HG03103 (cell line): ENCODE data around the gene CNTD1.
"Not testable (repeated sequence)": the region's sequence is repeated elsewhere in the genome, so short reads cannot be mapped to it uniquely, and the experiment has no call there.

Source experiments
- ATAC-seq: cut with Tn5 transposase; IDR thresholded peaks from one replicate; pipeline ENCODE4 v1.9.1; 2021; ENCODE audit warnings: low read depth; ENCODE audit not compliant: unreplicated experiment

The CNTD1 gene

GRCh38 chr17:42798383-42799380 is at the start of gene CNTD1, which contains the start of gene COA3:
Gene CNTD1 (plus strand): TSS chr17:42798861. CDS start chr17:42799068, 207 bp downstream.
Gene COA3 (minus strand): TSS chr17:42798704. CDS start chr17:42798681, 23 bp downstream.
- ATAC-seq = no peak

DNA sequence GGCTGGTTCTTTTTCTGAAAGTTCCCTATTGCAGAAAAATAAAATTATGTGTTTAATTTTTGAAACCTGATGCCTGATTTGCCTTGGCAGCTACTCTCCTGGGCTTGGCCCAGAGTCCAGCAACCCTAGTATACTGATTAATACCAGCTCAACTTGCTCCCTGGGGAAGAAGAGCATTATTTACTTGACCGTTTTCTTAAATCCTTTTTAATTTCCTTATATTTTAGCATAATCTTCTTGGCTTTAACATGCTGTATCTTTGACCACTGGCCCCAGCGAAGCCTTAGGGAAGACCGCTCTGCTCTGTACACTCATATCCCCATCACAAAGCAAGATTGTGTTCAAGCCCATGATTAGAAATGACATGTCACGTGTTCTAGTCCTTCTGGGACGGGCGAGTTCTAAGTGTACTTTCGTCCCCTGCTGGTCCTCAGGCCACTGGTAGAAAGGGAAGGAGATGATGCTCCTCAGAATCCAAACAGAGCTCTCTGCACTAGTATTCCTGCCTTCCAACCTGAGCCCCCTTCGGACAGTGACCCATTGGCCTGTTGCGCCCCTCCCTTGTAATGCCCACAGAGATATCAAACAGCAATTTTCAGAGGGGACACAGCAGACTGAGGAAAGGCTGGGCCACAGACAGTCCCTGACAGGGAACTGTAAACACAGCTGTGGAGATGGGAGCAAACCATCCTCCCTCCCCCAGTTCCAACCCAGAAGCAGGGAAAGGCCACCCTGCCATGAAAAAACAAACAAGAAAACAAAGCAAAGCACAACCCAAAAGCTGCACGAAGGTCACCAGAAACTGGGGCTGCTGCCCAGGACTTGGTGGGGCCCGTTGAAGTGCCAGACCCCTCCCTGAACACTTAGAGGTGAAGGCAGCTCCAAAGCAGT is 49.5 kb upstream of the CNTD1 start:
- no peak for ATAC-seq

DNA sequence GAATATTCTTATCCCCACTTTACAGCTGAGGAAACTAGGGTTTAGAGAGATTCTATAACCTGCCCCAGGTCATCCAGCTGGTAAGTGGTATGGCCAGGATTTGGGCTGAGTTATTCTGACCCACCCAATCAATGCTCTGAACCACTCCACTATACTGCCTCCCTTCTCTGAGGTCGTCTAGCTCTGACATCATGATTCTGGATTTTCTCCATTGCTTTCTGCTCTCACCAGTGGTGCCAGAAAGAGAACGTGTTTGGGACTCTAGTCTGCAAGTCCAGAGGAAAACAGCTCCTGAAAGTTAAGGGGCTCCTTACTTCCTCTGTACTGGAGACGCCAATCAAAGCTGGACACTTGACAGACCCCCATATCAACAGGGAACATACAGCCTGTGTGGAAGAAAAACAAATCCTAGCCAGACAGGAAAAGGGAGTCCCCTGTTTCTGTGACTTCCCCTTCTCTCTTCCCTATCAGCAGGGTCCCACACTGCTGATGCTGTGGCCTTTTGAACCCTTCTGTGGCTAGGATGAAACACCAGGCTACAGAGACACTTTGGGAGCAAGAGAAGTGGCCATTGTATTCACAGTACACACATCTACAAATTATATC is 47.8 kb upstream of the CNTD1 start:
- ATAC-seq = no peak

- no peak for ATAC-seq
These were observed 47.0 kb upstream of the CNTD1 start for GRCh38 chr17:42751628-42752027.

- ATAC-seq = no peak
These were observed 43.9 kb upstream of the CNTD1 start for GRCh38 chr17:42754782-42755181.

DNA sequence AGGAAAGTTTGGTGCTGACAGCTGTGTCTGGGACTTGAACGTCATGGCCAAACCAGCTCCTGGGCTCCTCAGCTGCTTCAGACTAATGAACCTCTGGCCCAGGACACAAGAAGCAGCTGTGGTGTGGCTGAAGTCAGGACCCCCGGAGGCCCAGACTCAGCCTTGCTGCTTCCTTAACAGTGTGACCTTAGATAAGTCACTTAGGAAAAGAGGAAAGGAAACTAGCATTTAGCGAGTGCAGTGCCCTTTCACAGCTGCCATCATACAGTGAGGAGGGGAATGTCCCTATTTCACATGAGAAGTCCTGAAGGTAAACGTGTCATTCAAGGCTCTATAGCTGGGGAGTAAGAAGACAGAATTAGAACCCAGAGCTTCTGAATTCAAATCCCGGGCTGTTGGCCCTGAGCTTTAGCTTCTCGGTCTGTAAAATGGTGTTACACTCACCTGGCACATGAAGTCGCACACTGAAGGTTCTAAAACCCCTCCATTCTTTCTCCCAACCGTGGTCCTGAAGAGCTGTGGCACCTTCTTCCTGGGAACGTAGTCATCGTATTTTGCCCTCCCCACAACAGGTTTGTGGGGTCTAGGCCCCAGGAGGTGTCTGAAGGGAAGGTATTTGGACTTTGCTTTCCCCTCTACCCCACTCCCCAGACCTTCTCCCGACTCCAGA is 38.5 kb upstream of the CNTD1 start:
- ATAC-seq = no peak

- ATAC-seq = no peak
These were observed 37.7 kb upstream of the CNTD1 start, which contains the start of gene RAMP2 for GRCh38 chr17:42760652-42761581. Gene RAMP2 (plus strand): TSS chr17:42761227. CDS start chr17:42761262, 35 bp downstream.

DNA sequence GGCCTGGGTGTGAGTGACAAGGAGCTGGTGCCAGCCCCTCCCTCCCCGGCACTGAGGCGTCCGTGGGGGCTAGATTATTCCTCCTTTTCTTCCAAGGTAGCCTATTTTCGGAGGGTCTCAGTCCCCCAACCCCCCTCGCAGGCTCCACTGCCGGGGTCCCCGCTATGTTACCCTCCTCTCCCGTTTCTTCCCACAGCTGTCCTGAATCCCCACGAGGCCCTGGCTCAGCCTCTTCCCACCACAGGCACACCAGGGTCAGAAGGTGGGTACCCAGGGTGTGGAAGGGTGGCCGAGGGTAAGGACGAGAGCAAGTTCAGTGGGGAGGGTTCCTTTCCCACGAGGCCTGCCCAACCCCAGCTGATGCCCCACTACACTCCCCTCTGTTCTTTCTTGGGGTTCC is 37.0 kb upstream of the CNTD1 start:
- no peak for ATAC-seq

- no peak for ATAC-seq
These were observed 32.5 kb upstream of the CNTD1 start for GRCh38 chr17:42766124-42766523.

- no peak for ATAC-seq
These were observed 31.1 kb upstream of the CNTD1 start for GRCh38 chr17:42767512-42767911.

- ATAC-seq = not testable (repeated sequence)
These were observed 30.7 kb upstream of the CNTD1 start for GRCh38 chr17:42768006-42768405.

DNA sequence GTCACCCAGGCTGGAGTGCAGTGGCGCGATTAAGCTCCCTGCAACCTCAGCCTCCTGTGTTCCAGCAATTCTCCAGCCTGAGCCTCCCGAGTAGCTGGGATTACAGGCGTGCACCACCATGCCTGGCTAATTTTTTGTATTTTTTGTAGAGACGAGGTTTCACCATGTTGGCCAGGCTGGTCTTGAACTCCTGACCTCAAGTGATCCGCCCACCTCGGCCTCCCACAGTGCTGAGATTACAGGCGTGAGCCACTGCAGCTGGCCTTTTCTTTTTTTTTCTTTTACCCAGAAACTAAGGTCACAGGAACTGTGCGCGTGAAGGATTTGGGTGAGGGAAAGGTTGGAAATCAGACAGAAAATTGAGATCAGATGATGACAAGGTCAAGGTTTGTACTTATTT is 28.7 kb upstream of the CNTD1 start:
- ATAC-seq = not testable (repeated sequence)

DNA sequence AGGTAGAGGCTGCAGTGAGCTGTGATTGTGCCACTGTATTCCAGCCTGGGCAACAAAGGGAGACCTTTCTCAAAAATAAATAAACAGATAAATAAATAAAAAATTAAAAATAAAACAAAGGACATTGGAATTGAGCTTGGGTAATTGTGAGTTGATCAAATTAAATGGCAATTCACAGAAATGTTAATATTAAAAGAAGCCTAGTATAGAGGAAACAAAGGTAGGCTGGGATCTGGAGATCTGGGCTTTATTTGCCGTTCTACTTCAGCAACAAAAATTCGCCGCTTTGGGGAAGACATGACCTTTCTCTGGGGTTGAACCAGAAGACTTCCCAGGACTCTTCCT is 25.7 kb upstream of the CNTD1 start:
- no peak for ATAC-seq

DNA sequence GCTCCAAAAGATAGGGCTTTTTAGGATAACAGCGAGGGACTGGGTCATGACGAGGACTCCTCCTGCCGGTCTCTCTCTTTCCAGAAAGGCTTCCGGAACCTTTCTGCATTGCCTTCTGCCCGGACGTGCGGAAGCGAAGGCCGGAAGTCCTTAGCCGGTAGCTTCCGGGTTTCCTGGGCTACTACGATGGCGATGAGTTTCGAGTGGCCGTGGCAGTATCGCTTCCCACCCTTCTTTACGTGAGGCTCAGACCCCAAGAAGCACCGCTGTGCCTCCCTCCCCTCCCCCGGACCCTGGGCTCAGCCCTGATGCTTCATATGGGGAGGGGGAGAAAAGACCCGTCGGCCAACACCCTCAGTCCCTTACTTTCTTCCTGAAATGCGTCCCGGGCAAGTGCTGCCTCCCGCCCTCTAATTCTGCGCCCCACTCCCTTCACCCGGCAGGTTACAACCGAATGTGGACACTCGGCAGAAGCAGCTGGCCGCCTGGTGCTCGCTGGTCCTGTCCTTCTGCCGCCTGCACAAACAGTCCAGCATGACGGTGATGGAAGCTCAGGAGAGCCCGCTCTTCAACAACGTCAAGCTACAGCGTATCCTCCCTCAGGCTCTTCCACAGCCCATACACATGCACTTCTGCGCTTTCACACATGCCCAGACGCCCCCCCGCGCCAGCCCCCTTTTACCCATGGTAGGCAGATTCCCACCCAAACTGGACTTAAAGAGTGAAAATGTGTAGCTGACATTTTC is 25.2 kb upstream of the CNTD1 start, which contains the start of gene VPS25:
Gene VPS25, plus strand, starts transcription at position 160 of the 746 bp plus-strand sequence. Its CDS starts 27 bp downstream, at position 187.
- ATAC-seq = no peak

DNA sequence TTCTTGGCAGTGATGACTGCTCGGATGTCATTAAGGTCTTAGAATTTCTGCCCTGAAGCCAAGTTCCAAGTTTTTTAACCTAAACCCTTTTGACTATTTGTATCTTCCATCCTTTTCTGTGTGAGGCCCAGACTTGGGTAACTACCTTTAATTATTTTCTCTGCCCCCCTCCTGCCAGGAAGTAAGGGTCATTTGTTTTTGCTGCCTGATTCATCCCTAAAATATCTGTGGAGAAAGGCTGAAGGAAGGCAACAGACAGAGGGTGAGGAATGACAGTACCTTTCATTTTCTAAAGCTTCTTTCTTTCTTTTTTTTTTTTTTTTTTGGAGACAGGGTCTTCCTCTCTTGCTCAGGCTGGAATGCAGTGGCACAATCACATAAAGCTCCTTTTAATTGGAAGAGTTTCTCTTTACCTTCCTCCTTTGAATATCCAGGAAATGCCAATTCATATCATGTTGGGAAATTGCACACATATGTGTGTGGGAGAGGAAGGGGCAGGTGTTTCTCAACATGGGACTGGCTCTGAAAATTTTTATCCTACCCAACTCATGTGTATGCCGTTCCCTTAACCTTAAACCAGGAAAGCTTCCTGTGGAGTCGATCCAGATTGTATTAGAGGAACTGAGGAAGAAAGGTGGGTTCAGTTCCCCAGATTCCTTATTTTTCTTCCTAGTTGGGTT is 24.5 kb upstream of the CNTD1 start:
- ATAC-seq = no peak

- ATAC-seq = no peak
These were observed 23.0 kb upstream of the CNTD1 start for GRCh38 chr17:42775534-42776098.

DNA sequence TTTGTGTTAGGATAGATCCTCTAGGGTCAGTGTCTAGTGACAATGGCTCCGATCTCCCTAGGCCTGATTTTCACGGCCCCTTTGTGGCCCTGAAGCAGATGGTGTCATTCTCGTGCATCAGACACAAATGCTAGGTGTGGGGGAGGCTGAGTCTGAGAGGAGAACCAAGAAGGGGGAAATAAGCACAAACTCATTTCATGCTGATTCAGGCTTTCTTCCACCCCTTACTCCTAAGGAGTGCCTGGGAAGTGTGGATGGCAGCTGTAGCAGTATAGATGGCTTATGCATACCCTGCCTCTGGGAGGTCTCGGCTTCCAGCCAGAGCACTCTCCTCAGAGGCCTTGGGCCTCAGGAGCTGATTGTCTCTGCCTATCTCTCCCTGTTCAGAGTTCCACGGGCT is 20.1 kb upstream of the CNTD1 start:
- no peak for ATAC-seq
